Measurements from ENCODE around the gene TMEM178B. TPM values are rescaled to one million over a fixed set of nuclear protein-coding genes. Genes with fewer than 3 reads are reported as not detected.

Gene TMEM178B
- total RNA-seq, 1 experiment from 2014 or later = not detected

GRCh38 chr7:141202535-141202934, 128.7 kb downstream of the TMEM178B start:
- no peaks in the 10 kb centered on the region for H3K27me3 ChIP-seq (ENCODE audit: low read length)
- no peaks in the 10 kb centered on the region for H3K9me2 ChIP-seq (replicated peaks; ENCODE audit: insufficient read depth, low read length)
- H3K79me2 ChIP-seq (ENCODE audit: low read length) = no peaks in the 10 kb centered on the region
- no peaks in the 10 kb centered on the region for H4K20me1 ChIP-seq (ENCODE audit: insufficient read depth, low read depth, low read length)
- no peak overlapping the region for H3K4me2 ChIP-seq (ENCODE audit: low read depth, low read length, poor library complexity, severe bottlenecking)
- no peaks in the 10 kb centered on the region for H3K9me3 ChIP-seq (ENCODE audit: low read length)
- H3K36me3 ChIP-seq (ENCODE audit: insufficient read depth, low read length) = no peaks in the 10 kb centered on the region
- H3K4me3 ChIP-seq (ENCODE audit: low read length) = no peak overlapping the region
- H3K4me1 ChIP-seq (ENCODE audit: low read length) = no peaks in the 10 kb centered on the region
- no peak for DNase-seq
- no peak overlapping the region for H3K9ac ChIP-seq (ENCODE audit: low read length)
- H3K27ac ChIP-seq (ENCODE audit: low read length) = no peak overlapping the region
- H2AFZ ChIP-seq (ENCODE audit: low read length) = no peak overlapping the region

DNA sequence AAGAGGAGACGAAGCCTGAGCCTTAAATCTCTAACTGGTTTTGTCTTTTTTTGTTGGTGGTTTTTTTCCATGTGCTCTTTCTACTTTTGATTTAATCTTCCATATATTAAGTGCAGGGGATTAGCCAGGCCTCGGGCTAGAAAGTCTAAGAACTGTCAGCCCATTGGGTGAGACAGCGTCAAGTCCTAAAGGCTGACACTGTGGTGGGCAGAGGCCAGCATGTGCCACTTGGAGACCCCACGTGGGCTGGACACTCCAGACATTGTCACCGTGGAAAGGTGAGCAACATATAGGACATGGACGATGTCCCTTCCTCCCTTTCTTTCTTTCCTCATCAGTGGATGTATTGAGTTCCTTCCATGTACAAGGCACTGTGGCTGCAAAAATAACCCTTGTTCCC, 129.3 kb downstream of the TMEM178B start:
- no peaks in the 10 kb centered on the region for H3K4me1 ChIP-seq (ENCODE audit: low read length)
- H2AFZ ChIP-seq (ENCODE audit: low read length) = no peak overlapping the region
- no peak overlapping the region for H3K9ac ChIP-seq (ENCODE audit: low read length)
- H3K9me3 ChIP-seq (ENCODE audit: low read length) = no peaks in the 10 kb centered on the region
- no peak for DNase-seq
- no peaks in the 10 kb centered on the region for H4K20me1 ChIP-seq (ENCODE audit: insufficient read depth, low read depth, low read length)
- H3K36me3 ChIP-seq (ENCODE audit: insufficient read depth, low read length) = no peaks in the 10 kb centered on the region
- H3K27ac ChIP-seq (ENCODE audit: low read length) = no peak overlapping the region
- no peaks in the 10 kb centered on the region for H3K27me3 ChIP-seq (ENCODE audit: low read length)
- no peaks in the 10 kb centered on the region for H3K9me2 ChIP-seq (replicated peaks; ENCODE audit: insufficient read depth, low read length)
- H3K4me3 ChIP-seq (ENCODE audit: low read length) = no peak overlapping the region
- no peaks in the 10 kb centered on the region for H3K79me2 ChIP-seq (ENCODE audit: low read length)
- no peak overlapping the region for H3K4me2 ChIP-seq (ENCODE audit: low read depth, low read length, poor library complexity, severe bottlenecking)

DNA sequence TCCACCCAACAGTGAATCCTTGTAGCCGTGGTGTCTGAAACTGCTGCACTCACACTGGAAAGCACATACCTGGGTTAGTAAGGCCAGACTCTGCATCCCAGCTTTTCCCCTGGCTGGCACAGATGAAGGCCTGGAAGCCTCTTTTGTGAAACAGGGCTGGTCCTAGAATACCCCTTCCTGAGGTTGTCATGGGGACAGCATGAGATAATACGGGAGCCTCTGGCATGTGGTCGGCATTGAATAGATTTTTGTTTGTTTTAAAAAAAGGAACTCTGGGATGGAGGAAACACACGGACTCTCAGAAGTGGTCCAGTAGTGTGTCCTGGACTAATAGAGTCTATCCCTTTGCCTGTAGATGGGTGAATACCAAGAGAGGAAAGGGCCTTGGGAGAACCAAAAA, 129.7 kb downstream of the TMEM178B start:
- no peaks in the 10 kb centered on the region for H3K9me3 ChIP-seq (ENCODE audit: low read length)
- no peaks in the 10 kb centered on the region for H3K9me2 ChIP-seq (replicated peaks; ENCODE audit: insufficient read depth, low read length)
- H3K4me2 ChIP-seq (ENCODE audit: low read depth, low read length, poor library complexity, severe bottlenecking) = no peak overlapping the region
- no peak overlapping the region for H3K27ac ChIP-seq (ENCODE audit: low read length)
- H3K79me2 ChIP-seq (ENCODE audit: low read length) = no peaks in the 10 kb centered on the region
- no peaks in the 10 kb centered on the region for H3K27me3 ChIP-seq (ENCODE audit: low read length)
- H2AFZ ChIP-seq (ENCODE audit: low read length) = no peak overlapping the region
- H3K9ac ChIP-seq (ENCODE audit: low read length) = no peak overlapping the region
- no peak overlapping the region for H3K4me3 ChIP-seq (ENCODE audit: low read length)
- no peak for DNase-seq
- H3K4me1 ChIP-seq (ENCODE audit: low read length) = no peaks in the 10 kb centered on the region
- H4K20me1 ChIP-seq (ENCODE audit: insufficient read depth, low read depth, low read length) = no peaks in the 10 kb centered on the region
- H3K36me3 ChIP-seq (ENCODE audit: insufficient read depth, low read length) = no peaks in the 10 kb centered on the region

GRCh38 chr7:141207661-141208060, 133.8 kb downstream of the TMEM178B start:
- no peaks in the 10 kb centered on the region for H3K4me1 ChIP-seq (ENCODE audit: low read length)
- no peak for DNase-seq
- no peak overlapping the region for H3K4me3 ChIP-seq (ENCODE audit: low read length)
- no peak overlapping the region for H3K9ac ChIP-seq (ENCODE audit: low read length)
- H3K79me2 ChIP-seq (ENCODE audit: low read length) = no peaks in the 10 kb centered on the region
- H3K9me2 ChIP-seq (replicated peaks; ENCODE audit: insufficient read depth, low read length) = no peaks in the 10 kb centered on the region
- H3K9me3 ChIP-seq (ENCODE audit: low read length) = no peaks in the 10 kb centered on the region
- H3K27me3 ChIP-seq (ENCODE audit: low read length) = no peaks in the 10 kb centered on the region
- H2AFZ ChIP-seq (ENCODE audit: low read length) = no peak overlapping the region
- no peak overlapping the region for H3K27ac ChIP-seq (ENCODE audit: low read length)
- H3K4me2 ChIP-seq (ENCODE audit: low read depth, low read length, poor library complexity, severe bottlenecking) = no peak overlapping the region
- H4K20me1 ChIP-seq (ENCODE audit: insufficient read depth, low read depth, low read length) = no peaks in the 10 kb centered on the region
- no peaks in the 10 kb centered on the region for H3K36me3 ChIP-seq (ENCODE audit: insufficient read depth, low read length)

GRCh38 chr7:141208539-141208938, 134.7 kb downstream of the TMEM178B start:
- no peaks in the 10 kb centered on the region for H4K20me1 ChIP-seq (ENCODE audit: insufficient read depth, low read depth, low read length)
- no peak overlapping the region for H3K27ac ChIP-seq (ENCODE audit: low read length)
- no peak overlapping the region for H3K4me3 ChIP-seq (ENCODE audit: low read length)
- no peak overlapping the region for H2AFZ ChIP-seq (ENCODE audit: low read length)
- H3K79me2 ChIP-seq (ENCODE audit: low read length) = no peaks in the 10 kb centered on the region
- no peak for DNase-seq
- H3K9ac ChIP-seq (ENCODE audit: low read length) = no peak overlapping the region
- H3K27me3 ChIP-seq (ENCODE audit: low read length) = no peaks in the 10 kb centered on the region
- H3K4me2 ChIP-seq (ENCODE audit: low read depth, low read length, poor library complexity, severe bottlenecking) = no peak overlapping the region
- no peaks in the 10 kb centered on the region for H3K9me2 ChIP-seq (replicated peaks; ENCODE audit: insufficient read depth, low read length)
- no peaks in the 10 kb centered on the region for H3K36me3 ChIP-seq (ENCODE audit: insufficient read depth, low read length)
- no peaks in the 10 kb centered on the region for H3K4me1 ChIP-seq (ENCODE audit: low read length)
- H3K9me3 ChIP-seq (ENCODE audit: low read length) = no peaks in the 10 kb centered on the region

GRCh38 chr7:141209454-141209853, 135.6 kb downstream of the TMEM178B start:
- Histone ChIP-seq H3K4me1 (ENCODE audit: low read length) (no peaks in the 10 kb centered on the region), H3K4me3 (ENCODE audit: low read length) (no peak overlapping the region), H4K20me1 (ENCODE audit: insufficient read depth, low read depth, low read length) (no peaks in the 10 kb centered on the region), H3K79me2 (ENCODE audit: low read length) (no peaks in the 10 kb centered on the region), H3K4me2 (ENCODE audit: low read depth, low read length, poor library complexity, severe bottlenecking) (no peak overlapping the region), H3K27ac (ENCODE audit: low read length) (no peak overlapping the region), H3K9ac (ENCODE audit: low read length) (no peak overlapping the region), H3K36me3 (ENCODE audit: insufficient read depth, low read length) (no peaks in the 10 kb centered on the region), H3K9me2 (replicated peaks; ENCODE audit: insufficient read depth, low read length) (no peaks in the 10 kb centered on the region), H3K9me3 (ENCODE audit: low read length) (no peaks in the 10 kb centered on the region), H3K27me3 (ENCODE audit: low read length) (no peaks in the 10 kb centered on the region), H2AFZ (ENCODE audit: low read length) (no peak overlapping the region)
- no peak for DNase-seq

GRCh38 chr7:141210862-141211261, 137.0 kb downstream of the TMEM178B start:
- H2AFZ ChIP-seq (ENCODE audit: low read length) = no peak overlapping the region
- H3K27ac ChIP-seq (ENCODE audit: low read length) = no peak overlapping the region
- no peaks in the 10 kb centered on the region for H4K20me1 ChIP-seq (ENCODE audit: insufficient read depth, low read depth, low read length)
- H3K36me3 ChIP-seq (ENCODE audit: insufficient read depth, low read length) = no peaks in the 10 kb centered on the region
- no peaks in the 10 kb centered on the region for H3K27me3 ChIP-seq (ENCODE audit: low read length)
- no peaks in the 10 kb centered on the region for H3K9me3 ChIP-seq (ENCODE audit: low read length)
- H3K9ac ChIP-seq (ENCODE audit: low read length) = no peak overlapping the region
- H3K9me2 ChIP-seq (replicated peaks; ENCODE audit: insufficient read depth, low read length) = no peaks in the 10 kb centered on the region
- H3K4me2 ChIP-seq (ENCODE audit: low read depth, low read length, poor library complexity, severe bottlenecking) = no peak overlapping the region
- H3K4me1 ChIP-seq (ENCODE audit: low read length) = no peaks in the 10 kb centered on the region
- no peak overlapping the region for H3K4me3 ChIP-seq (ENCODE audit: low read length)
- no peaks in the 10 kb centered on the region for H3K79me2 ChIP-seq (ENCODE audit: low read length)
- DNase-seq = no peak

DNA sequence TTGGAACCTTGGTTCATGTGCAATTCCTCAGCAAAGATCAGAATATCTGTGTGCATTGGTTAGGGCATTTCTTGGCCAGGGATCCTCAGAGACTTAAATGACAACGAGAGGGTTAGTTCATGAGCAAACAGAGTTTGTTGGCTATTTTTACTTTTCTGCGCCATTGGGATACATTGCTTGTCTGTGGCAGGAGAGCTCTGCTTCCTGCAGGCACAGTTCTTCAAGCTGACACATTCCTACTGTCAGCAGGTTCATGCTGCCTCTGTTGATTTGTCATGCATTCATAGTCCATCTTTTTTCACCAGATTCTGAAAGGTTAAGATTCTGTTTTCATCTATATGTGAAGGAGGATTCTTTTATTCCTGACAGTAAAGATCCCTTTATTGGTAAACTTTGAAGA, 139.4 kb downstream of the TMEM178B start:
- Histone ChIP-seq H3K27ac (ENCODE audit: low read length) (no peak overlapping the region), H2AFZ (ENCODE audit: low read length) (no peak overlapping the region), H3K4me2 (ENCODE audit: low read depth, low read length, poor library complexity, severe bottlenecking) (no peak overlapping the region), H3K9ac (ENCODE audit: low read length) (no peak overlapping the region), H3K4me3 (ENCODE audit: low read length) (no peak overlapping the region), H3K36me3 (ENCODE audit: insufficient read depth, low read length) (no peaks in the 10 kb centered on the region), H3K9me3 (ENCODE audit: low read length) (no peaks in the 10 kb centered on the region), H3K79me2 (ENCODE audit: low read length) (no peaks in the 10 kb centered on the region), H4K20me1 (ENCODE audit: insufficient read depth, low read depth, low read length) (no peaks in the 10 kb centered on the region), H3K27me3 (ENCODE audit: low read length) (no peaks in the 10 kb centered on the region), H3K9me2 (replicated peaks; ENCODE audit: insufficient read depth, low read length) (no peaks in the 10 kb centered on the region), H3K4me1 (ENCODE audit: low read length) (no peaks in the 10 kb centered on the region)
- no peak for DNase-seq

- Histone ChIP-seq H3K79me2 (ENCODE audit: low read length) (no peaks in the 10 kb centered on the region), H3K9me3 (ENCODE audit: low read length) (no peaks in the 10 kb centered on the region), H3K27me3 (ENCODE audit: low read length) (no peaks in the 10 kb centered on the region), H3K4me2 (ENCODE audit: low read depth, low read length, poor library complexity, severe bottlenecking) (no peak overlapping the region), H4K20me1 (ENCODE audit: insufficient read depth, low read depth, low read length) (no peaks in the 10 kb centered on the region), H3K9me2 (replicated peaks; ENCODE audit: insufficient read depth, low read length) (no peaks in the 10 kb centered on the region), H2AFZ (ENCODE audit: low read length) (no peak overlapping the region), H3K4me1 (ENCODE audit: low read length) (no peaks in the 10 kb centered on the region), H3K9ac (ENCODE audit: low read length) (no peak overlapping the region), H3K4me3 (ENCODE audit: low read length) (no peak overlapping the region), H3K27ac (ENCODE audit: low read length) (no peak overlapping the region), H3K36me3 (ENCODE audit: insufficient read depth, low read length) (no peaks in the 10 kb centered on the region)
- DNase-seq = no peak
These were observed 144.1 kb downstream of the TMEM178B start for GRCh38 chr7:141217938-141218337.

All from Karpas-422 (cell line).